Measurements from ENCODE around the gene TNFSF11. TPM values are rescaled to one million over a fixed set of nuclear protein-coding genes. Genes with fewer than 3 reads are reported as not detected.

TNFSF11 gene
- total RNA-seq, 1 donor from 2014 or later: under 0.01 TPM

Other genes with a start within 250 kb of the TNFSF11 start
- gene FAM216B, start 207.4 kb downstream of the TNFSF11 start, total RNA-seq: not detected

All from skeletal muscle tissue (tissue), 1 donor.